22Rv1 (cell line): ENCODE data around the gene RNF220.
A peak's percentile ranks its signal among the peaks of the same experiment; 100 is the strongest.

Experiments used
- H3K27ac ChIP-seq: fragments of 450-650 bp; 2 replicates; pipeline ENCODE4 v1.5.1; 2017
- CTCF ChIP-seq: fragments of 450-650 bp; IDR thresholded peaks from 2 replicates; pipeline ENCODE4 v1.5.1; 2017; ENCODE audit warnings: mild to moderate bottlenecking
- ZFX ChIP-seq: fragments of 450-650 bp; IDR thresholded peaks from 2 replicates; pipeline ENCODE4 v1.6.1; 2017; ENCODE audit warnings: antibody characterized with exemption, borderline replicate concordance

The RNF220 gene

GRCh38 chr1:44405031-44405797 lies at the start of gene RNF220:
Gene RNF220, plus strand, starts transcription at chr1:44405255.
- peak within 1 kb of the TSS; percentile 73 for H3K27ac ChIP-seq
- TF ChIP-seq ZFX (no peak), CTCF (no peak)

GRCh38 chr1:44355582-44356305 lies 49.3 kb upstream of the RNF220 start:
- TF ChIP-seq CTCF (no peak), ZFX (no peak)
- no peak overlapping the region for H3K27ac ChIP-seq

- H3K27ac ChIP-seq: no peak overlapping the region
- no peak for TF ChIP-seq CTCF
- no peak for TF ChIP-seq ZFX
Measured at GRCh38 chr1:44357710-44358109, 47.3 kb upstream of the RNF220 start.

GRCh38 chr1:44359234-44359935 lies 45.7 kb upstream of the RNF220 start:
- TF ChIP-seq ZFX (no peak), CTCF (no peak)
- H3K27ac ChIP-seq: no peak overlapping the region

- H3K27ac ChIP-seq: no peak overlapping the region
- TF ChIP-seq ZFX: no peak
- TF ChIP-seq CTCF: 0 out of 2 replicates have a peak, but pooled peaks have one; percentile 4
Measured at GRCh38 chr1:44361478-44361877, 43.6 kb upstream of the RNF220 start.

- TF ChIP-seq CTCF (no peak), ZFX (no peak)
- H3K27ac ChIP-seq: no peak overlapping the region
Measured at GRCh38 chr1:44366371-44366975, 38.6 kb upstream of the RNF220 start.
